IPS DF 19.7 (cell line): Measurements from ENCODE around the gene TNIK.

Source experiments
- DNase-seq: peaks from one replicate; pipeline ENCODE4 v3.0.0-alpha.2; 2013; ENCODE audit warnings: low read depth, low spot score

The TNIK gene

GRCh38 chr3:171340434-171340833, 119.8 kb downstream of the TNIK start:
- no peak for DNase-seq

- no peak for DNase-seq
Measured at GRCh38 chr3:171339598-171339997, 120.6 kb downstream of the TNIK start.

DNA sequence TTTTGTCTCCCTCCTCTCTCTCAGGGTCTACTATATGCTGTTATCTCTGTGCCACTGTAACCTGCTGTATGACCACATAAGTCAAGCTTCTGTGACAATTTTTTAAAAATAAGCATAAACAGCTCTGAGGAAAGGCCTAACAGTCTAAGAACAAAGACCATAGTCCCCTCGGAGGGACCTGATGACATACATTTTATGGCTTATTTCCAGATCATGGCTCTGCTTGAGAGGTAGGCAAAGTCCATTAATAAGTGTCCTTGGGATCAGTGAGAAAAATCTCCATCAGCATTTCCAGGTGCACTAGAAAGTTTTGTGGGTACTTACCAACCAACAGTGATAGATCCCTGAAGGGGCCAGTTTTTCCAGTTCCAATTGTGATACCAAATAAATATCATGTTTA, 123.8 kb downstream of the TNIK start:
- DNase-seq, result no peak

DNA sequence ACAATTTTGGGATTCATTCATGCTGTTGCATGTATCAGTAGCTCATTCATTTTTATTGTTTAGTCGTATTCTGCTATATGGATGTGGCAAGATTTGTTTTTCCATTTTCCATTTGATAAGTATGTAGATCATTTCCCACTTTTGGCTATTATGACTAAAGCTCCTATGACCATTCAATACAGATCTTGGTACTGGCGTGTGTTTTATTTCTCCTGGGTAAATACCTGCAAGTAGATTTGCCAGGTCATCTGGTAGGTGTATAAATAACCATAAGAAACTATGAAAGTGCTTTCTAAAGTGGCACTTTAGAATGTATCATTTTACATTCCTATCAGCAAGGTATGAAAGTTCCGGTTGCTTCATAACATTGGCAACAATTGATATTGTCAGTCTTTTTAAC, 124.6 kb downstream of the TNIK start:
- DNase-seq, result no peak

GRCh38 chr3:171334465-171334811, 125.8 kb downstream of the TNIK start:
- no peak for DNase-seq

DNA sequence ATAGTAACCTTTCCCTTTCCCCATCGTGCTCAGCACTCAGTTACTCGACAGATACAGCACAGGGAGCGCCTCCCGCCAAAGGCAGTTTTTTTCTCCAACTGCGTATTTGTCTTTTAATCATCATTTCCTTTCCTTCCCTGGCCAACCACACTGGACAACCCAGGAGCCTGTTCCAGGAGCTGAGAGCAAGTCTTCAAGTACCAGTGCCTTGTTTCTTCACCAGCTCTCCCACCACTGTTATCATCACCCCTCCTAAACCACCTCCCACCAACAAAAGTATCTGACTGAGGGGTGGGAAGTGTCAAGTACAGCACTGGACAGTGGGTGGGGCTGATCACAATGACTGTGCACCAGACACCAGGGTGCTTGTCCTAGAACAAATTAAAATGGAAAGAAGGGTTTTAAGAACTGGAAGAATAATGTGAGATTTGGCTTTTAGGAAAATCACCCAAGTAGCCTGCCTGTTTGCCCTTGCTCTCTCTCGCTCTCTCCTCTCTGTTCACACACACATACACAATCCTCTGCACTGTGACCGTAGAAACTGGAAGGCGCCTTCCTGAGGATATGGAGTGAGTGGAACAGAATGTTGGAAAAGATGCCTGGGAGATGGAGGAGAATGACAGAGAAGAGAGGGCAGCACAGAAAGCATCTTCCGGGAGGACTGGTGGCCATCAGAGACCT, 126.3 kb downstream of the TNIK start:
- DNase-seq, result no peak

GRCh38 chr3:171330938-171331337, 129.3 kb downstream of the TNIK start:
- DNase-seq, result no peak

DNA sequence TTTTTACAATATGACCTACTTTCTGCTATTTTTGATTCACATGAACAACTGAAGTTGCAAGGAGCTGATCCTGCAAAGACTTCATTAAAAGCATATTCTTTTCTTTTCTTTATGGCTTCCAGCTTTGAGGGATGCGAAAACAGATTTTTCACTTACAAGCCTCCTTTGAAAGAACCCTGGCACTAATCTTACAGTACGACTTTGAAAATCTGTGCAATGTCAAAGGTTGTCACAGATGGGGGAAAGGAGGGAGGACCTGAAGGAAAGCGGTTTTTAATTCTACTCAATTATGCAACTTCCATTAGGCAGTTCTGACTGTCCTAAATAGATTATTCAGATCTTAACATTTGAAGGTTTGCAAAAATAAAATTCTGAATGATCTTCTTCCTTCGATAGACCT, 130.5 kb downstream of the TNIK start:
- no peak for DNase-seq

- peak; percentile 35 for DNase-seq
Measured at GRCh38 chr3:171328419-171329082, 131.7 kb downstream of the TNIK start.

DNA sequence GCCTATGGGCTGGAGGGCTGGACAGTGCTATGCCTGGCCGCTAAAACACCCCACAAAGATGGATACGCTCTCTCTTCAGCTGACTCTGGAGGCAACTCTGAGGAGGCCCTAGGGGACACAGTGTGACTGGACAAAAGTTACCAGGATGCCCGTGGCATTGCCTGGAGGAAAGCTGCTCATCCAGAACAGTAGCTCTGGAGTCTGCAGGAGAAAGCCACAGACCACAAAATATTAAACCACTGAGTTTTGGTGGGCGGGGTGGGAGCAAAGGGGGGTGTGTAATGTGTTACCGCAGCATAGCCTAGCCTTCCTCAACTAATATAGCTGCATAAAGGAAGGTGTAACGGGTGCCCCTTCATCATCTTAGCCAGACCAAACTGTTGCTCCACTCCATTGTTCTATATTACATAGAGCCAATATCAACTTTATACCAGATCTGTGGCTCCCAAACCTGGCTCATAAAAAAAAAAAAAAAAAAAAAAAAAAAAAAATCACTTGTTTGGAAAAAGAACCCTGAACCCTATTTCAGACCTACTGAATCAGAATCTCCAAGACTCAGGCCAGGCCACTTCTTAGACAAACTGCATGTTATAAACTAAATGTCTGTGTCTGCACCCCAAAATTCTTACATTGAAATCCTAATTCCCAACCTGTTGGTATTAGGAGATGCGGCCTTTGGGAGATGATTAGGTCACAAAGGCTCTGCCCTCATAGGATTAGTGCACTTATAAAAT, 132.6 kb downstream of the TNIK start:
- no peak for DNase-seq

- no peak for DNase-seq
Measured at GRCh38 chr3:171326717-171327440, 133.3 kb downstream of the TNIK start.

DNA sequence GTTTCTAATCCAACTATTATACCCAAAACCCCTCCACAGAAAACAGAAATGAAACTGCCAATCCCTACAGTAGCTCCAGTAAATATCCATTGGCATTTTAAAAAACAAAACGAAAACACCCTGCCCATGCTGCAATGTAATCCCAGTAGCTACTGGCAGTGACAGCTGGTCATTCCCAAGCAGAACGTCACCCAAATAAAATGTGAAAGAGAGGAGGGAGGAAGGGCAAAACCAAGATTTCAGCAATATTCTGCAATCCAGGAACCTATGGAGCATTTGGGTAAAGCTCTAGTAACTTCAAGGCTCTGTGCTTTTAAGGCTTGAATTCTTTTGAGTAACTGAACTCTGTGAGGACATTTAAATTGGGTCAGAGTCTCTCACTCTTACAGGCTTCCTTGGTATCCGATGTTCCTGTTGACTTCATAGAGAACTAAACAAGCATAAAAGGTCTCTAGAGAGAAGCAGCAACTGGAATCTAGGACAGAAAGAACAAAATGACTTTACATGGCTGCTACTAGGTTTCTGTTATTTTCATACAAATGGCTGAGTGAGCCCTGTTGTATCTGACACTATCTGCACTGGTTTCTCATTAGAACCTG, 136.2 kb downstream of the TNIK start:
- no peak for DNase-seq

DNA sequence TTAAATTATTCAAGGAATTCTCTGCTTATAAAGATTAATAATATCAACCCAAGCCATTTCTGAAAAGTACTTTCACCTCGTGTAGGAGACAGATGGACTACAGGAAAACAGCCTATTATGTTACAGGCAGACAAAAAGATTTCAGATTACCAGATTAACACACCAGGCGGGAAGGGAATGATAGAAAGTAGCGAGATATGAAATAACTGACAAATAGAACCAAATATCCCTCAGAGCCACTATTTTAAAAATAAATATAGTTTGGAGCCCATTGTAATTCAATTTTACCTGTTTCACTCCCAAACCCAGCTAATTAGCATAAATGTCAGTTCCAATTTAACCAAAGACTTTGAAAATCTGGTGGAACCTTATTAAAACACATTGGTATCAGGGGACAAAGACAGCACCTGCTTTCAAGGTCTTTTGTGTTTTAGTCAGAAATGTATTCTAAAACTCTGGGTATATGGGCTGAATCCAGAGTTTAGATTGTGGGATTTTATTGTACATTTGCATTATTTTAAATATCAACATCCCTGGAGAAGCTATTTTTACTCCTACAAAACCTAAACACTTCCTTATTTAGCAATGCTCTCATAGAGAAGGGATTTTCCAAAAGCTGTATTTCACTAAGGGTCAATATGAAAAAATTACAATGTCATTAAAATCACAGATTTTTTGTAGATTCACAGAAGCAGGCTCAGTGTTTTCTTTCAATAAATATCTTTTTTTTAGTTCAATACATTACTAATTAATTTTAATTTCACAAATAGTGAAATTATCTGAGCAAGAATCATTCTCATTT, 138.4 kb downstream of the TNIK start:
- no peak for DNase-seq

DNA sequence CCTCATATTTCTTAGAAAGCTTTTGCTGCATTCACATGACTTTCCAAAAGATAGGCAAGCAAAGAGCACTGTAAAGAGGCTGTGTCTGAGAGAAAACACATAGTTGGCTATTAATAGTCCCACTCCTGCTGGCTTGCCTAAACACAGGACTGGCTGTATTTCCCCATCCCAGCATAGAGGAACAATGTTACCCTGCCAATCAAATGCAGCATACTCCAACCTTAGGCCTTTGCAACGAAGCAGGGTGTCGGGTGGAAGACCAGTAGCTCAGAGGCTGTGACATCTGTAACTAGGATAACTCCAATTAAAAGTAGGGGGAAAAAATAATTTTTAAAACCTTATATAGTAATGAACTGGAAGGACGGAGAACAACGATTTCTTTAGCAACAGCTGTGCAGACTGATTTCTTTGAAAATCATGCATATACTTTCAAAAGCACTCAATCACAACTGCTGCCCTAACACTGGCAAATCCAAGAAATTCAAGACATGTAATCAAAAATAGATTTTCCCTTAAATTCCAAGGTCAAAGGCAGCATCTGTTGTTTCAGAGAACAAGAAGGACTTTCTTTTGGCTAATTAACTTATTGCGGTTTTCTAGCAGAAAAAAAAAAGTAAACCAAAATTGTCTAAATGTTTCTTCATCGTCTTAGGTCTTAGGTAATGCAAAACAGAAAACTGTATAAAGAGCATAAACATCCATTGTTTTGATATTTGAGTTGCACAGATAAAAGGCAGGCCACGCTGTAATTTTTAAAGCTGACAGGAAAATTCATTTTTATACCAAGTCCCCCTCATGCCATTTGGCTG, 139.3 kb downstream of the TNIK start:
- DNase-seq, result no peak

DNA sequence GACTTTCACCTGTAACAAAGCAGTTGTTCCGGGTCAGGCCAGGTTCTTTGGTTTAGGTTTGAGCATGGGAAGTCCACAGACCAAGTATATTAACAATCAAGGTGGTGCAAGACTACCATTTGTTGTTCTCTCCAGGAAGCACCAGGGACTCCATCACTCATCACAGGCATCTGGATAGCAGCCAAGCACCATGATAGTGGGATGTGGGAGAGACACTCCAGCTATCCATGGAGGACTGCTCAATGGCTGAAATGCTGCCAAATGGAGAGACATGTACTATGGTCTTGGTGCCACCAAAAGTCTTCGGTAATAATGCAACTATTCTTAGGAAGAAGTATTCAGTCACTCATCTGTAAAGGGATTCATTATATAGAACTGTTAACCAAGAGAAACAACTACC, 143.0 kb downstream of the TNIK start:
- DNase-seq, result no peak

DNA sequence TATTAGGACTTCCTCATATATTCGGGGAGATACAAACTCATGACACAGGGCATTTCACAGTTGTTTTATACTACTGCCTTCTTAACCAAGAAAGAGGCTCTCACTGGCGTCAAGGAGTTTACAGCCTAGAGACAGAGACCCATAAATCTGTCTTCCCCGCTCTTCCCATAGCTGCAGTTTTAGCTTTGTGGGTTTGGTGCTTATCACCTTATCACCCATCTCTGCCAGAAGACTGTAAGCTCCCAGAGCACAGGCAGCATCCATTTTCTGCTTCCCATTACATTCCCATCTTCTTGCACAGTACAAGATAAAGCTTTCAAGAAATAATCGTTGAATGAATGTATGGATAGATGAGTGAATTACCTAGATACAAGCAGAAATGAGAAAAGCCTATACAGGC, 144.3 kb downstream of the TNIK start:
- DNase-seq, result no peak

- no peak for DNase-seq
Measured at GRCh38 chr3:171315101-171315500, 145.1 kb downstream of the TNIK start.

- DNase-seq, result no peak
Measured at GRCh38 chr3:171314341-171314740, 145.9 kb downstream of the TNIK start.

DNA sequence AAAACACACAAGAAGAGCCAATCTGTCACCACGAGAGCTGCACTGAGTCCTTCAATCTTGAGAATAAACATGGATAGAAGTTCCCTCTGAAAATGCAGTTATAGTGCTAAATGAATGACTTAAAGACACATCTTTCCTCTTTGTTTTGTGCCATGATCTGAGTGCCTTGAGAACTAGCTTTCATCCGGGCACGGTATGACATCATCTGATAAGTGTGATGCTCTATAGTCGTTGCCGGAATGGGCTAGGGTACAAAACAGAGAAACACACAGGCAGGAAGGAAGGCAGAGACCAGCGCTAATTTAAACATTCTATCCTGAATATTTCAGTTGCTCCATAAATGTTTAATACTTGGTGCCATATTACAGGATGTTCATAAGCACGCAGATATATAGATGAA, 146.5 kb downstream of the TNIK start:
- DNase-seq, result no peak

DNA sequence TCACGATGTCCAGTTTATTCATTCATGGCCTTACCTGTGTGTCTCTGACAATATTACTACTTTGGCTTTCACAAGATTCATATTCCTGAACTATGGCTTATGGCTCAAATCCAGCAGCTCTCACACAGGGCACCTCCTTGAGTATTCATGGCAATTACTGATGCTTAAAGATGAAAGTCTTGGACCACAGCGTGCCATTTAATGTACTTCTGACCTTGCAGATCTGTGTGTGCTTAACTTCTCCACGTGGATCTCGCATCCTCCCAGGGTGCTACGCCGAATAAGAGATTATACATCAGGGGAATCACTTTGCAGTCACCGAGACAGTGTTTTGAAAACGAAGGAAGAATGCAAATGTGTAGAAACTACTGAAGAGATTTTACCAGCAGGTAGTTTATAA, 147.5 kb downstream of the TNIK start:
- no peak for DNase-seq
